AG04449 (cell line): ENCODE measurements around the gene UTP20.

Source experiments
- CTCF ChIA-PET: fragments of 350-600 bp; formaldehyde crosslinking; extraction: SDS; loops from one replicate; lab custom pipeline; 2021; ENCODE audit warnings: antibody characterized with exemption; lab: Yijun Ruan, JAX
- POLR2A ChIA-PET: fragments of 400-600, 350-600 bp; formaldehyde crosslinking; extraction: SDS; loops from one replicate; lab custom pipeline; 2020; ENCODE audit warnings: antibody characterized with exemption, inconsistent platforms; lab: Yijun Ruan, JAX
- DNase-seq: peaks from one replicate; pipeline ENCODE4 v3.0.0-alpha.2; 2010; ENCODE audit warnings: low read depth, low spot score
- H3K4me3 ChIP-seq: 2 replicates; pipeline ENCODE4 v1.5.1; 2011; ENCODE audit warnings: low read depth, mild to moderate bottlenecking, control low read depth, low read length
- CTCF ChIP-seq: IDR thresholded peaks from one replicate; pipeline ENCODE4 v1.5.1; 2011; ENCODE audit warnings: mild to moderate bottlenecking, moderate library complexity, low read length, control low read depth, inconsistent platforms; ENCODE audit not compliant: insufficient read depth; ENCODE audit errors: missing control alignments

UTP20 gene

GRCh38 chr12:101343893-101344292 is 64.0 kb downstream of the UTP20 start:
- no peak for TF ChIP-seq CTCF

GRCh38 chr12:101351682-101352081 is 71.8 kb downstream of the UTP20 start:
- no peak for TF ChIP-seq CTCF
- H3K4me3 ChIP-seq: no peak overlapping the region
- ChIA-PET CTCF (no interaction called here), POLR2A (no interaction called here)
- no peak for DNase-seq

More at GRCh38 chr12:101343893-101344292, 64.0 kb downstream of the UTP20 start:
- ChIA-PET CTCF (no interaction called here), POLR2A (no interaction called here)
- no peak overlapping the region for H3K4me3 ChIP-seq
- DNase-seq: no peak

GRCh38 chr12:101356794-101357193 is 76.9 kb downstream of the UTP20 start:
- TF ChIP-seq CTCF: no peak
- no peak overlapping the region for H3K4me3 ChIP-seq
- ChIA-PET POLR2A (no interaction called here), CTCF (interaction anchor here (1.1 kb wide), 1 partner anchor 34 kb away, joined by 3 read pairs; no protein-coding TSS in a partner anchor)
- no peak for DNase-seq

GRCh38 chr12:101361455-101361854 is 81.5 kb downstream of the UTP20 start:
- CTCF ChIA-PET: no interaction called here
- no peak overlapping the region for H3K4me3 ChIP-seq
- no peak for TF ChIP-seq CTCF
- POLR2A ChIA-PET: no interaction called here
- DNase-seq: no peak

GRCh38 chr12:101368016-101368415 is 88.1 kb downstream of the UTP20 start:
- ChIA-PET POLR2A (no interaction called here), CTCF (no interaction called here)
- no peak for TF ChIP-seq CTCF
- no peak for DNase-seq
- no peak overlapping the region for H3K4me3 ChIP-seq

GRCh38 chr12:101372431-101372830 is 92.5 kb downstream of the UTP20 start:
- H3K4me3 ChIP-seq: no peak overlapping the region
- no peak for DNase-seq
- CTCF ChIA-PET: no interaction called here
- TF ChIP-seq CTCF: no peak
- POLR2A ChIA-PET: no interaction called here
